C4-2B (cell line): Measurements from ENCODE around the gene CEL.

ENCODE experiments used
- ZFX ChIP-seq: fragments of 450-650 bp; IDR thresholded peaks from 2 replicates; pipeline ENCODE4 v1.6.1; 2017
- TF ChIP-seq, protein P1 (sequence below): fragments of 450-650 bp; conservative IDR thresholded peaks from 2 replicates; pipeline ENCODE4 v1.5.1; 2017; ENCODE audit warnings: mild to moderate bottlenecking

DNA sequence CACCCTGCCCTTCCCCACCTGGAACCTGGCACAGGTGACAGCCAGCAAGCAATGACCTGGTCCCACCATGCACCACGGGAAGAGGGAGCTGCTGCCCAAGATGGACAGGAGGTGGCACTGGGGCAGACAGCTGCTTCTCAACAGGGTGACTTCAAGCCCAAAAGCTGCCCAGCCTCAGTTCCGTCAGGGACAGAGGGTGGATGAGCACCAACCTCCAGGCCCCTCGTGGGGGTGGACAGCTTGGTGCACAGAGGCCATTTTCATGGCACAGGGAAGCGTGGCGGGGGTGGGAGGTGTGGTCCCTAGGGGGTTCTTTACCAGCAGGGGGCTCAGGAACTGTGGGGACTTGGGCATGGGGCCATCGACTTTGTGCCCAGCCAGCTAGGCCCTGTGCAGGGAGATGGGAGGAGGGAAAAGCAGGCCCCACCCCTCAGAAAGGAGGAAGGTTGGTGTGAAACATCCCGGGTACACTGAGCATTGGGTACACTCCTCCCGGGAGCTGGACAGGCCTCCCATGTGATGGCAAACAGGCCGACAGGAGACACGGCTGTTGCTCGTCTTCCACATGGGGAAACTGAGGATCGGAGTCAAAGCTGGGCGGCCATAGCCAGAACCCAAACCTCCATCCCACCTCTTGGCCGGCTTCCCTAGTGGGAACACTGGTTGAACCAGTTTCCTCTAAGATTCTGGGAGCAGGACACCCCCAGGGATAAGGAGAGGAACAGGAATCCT lies 1.9 kb downstream of the CEL start:
- TF ChIP-seq, protein P1, sequence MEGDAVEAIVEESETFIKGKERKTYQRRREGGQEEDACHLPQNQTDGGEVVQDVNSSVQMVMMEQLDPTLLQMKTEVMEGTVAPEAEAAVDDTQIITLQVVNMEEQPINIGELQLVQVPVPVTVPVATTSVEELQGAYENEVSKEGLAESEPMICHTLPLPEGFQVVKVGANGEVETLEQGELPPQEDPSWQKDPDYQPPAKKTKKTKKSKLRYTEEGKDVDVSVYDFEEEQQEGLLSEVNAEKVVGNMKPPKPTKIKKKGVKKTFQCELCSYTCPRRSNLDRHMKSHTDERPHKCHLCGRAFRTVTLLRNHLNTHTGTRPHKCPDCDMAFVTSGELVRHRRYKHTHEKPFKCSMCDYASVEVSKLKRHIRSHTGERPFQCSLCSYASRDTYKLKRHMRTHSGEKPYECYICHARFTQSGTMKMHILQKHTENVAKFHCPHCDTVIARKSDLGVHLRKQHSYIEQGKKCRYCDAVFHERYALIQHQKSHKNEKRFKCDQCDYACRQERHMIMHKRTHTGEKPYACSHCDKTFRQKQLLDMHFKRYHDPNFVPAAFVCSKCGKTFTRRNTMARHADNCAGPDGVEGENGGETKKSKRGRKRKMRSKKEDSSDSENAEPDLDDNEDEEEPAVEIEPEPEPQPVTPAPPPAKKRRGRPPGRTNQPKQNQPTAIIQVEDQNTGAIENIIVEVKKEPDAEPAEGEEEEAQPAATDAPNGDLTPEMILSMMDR, result no peak
- TF ChIP-seq ZFX, result no peak
